OCI-LY1 (cell line): ENCODE measurements around the gene ZHX3.

Source experiments
- H2AFZ ChIP-seq: fragments of 200-600 bp; sonication (generic), shearing (Covaris generic); 2 replicates; pipeline ENCODE4 v1.6.0; 2014; ENCODE audit warnings: antibody characterized with exemption, mild to moderate bottlenecking, low read length
- H3F3A ChIP-seq: fragments of 200-600 bp; sonication (generic), shearing (Covaris generic); 2 replicates; pipeline ENCODE4 v1.6.0; 2014; ENCODE audit warnings: mild to moderate bottlenecking, antibody characterized with exemption, low read length, moderate library complexity; ENCODE audit not compliant: insufficient read depth
- H3K27ac ChIP-seq: fragments of 200-600 bp; sonication (generic); 2 replicates; pipeline ENCODE4 v1.5.1; 2014; ENCODE audit warnings: low read length, mixed run types, mild to moderate bottlenecking, low read depth; ENCODE audit not compliant: poor library complexity, severe bottlenecking
- H3K27me3 ChIP-seq: fragments of 200-600 bp; sonication (generic); 2 replicates; pipeline ENCODE4 v1.6.0; 2014; ENCODE audit warnings: antibody characterized with exemption, mild to moderate bottlenecking, low read length, moderate library complexity; ENCODE audit not compliant: insufficient read depth
- H3K36me3 ChIP-seq: fragments of 200-600 bp; sonication (generic); 2 replicates; pipeline ENCODE4 v1.6.1; 2014; ENCODE audit warnings: mild to moderate bottlenecking, antibody characterized with exemption, low read length, moderate library complexity, mixed read lengths; ENCODE audit not compliant: insufficient read depth
- H3K4me1 ChIP-seq: fragments of 200-600 bp; sonication (generic); 2 replicates; pipeline ENCODE4 v1.5.1; 2014; ENCODE audit warnings: mild to moderate bottlenecking, low read length, moderate library complexity; ENCODE audit not compliant: insufficient read depth, severe bottlenecking
- H3K4me2 ChIP-seq: fragments of 200-600 bp; sonication (generic), shearing (Covaris generic); 2 replicates; pipeline ENCODE4 v1.6.1; 2014; ENCODE audit warnings: low read length
- H3K4me3 ChIP-seq: fragments of 200-600 bp; sonication (generic); 2 replicates; pipeline ENCODE4 v1.5.1; 2014; ENCODE audit warnings: low read length, low read depth, mild to moderate bottlenecking, mixed read lengths; ENCODE audit not compliant: poor library complexity, severe bottlenecking
- H3K79me2 ChIP-seq: fragments of 200-600 bp; shearing (Covaris generic); 2 replicates; pipeline ENCODE4 v1.6.1; 2016; ENCODE audit warnings: mixed run types, low read length, mixed read lengths; ENCODE audit not compliant: insufficient read depth
- H3K9ac ChIP-seq: fragments of 200-600 bp; sonication (generic), shearing (Covaris generic); 2 replicates; pipeline ENCODE4 v1.6.1; 2014; ENCODE audit warnings: mild to moderate bottlenecking, low read length, mixed read lengths
- H3K9me2 ChIP-seq: fragments of 200-600 bp; sonication (generic), shearing (Covaris generic); 2 replicates; pipeline ENCODE4 v1.6.1; 2014; ENCODE audit warnings: low read depth, mild to moderate bottlenecking, low read length, mixed read lengths
- H3K9me3 ChIP-seq: fragments of 200-600 bp; shearing (Covaris generic); 2 replicates; pipeline ENCODE4 v1.6.1; 2014; ENCODE audit warnings: low read length, mixed read lengths
- H4K20me1 ChIP-seq: fragments of 200-600 bp; sonication (generic), shearing (Covaris generic); 2 replicates; pipeline ENCODE4 v1.6.0; 2016; ENCODE audit warnings: mild to moderate bottlenecking, low read length; ENCODE audit not compliant: insufficient read depth
- EZH2 ChIP-seq: fragments of 200-600 bp; sonication (generic), shearing (Covaris generic); IDR thresholded peaks from 2 replicates; pipeline ENCODE4 v1.8.0; 2017; ENCODE audit warnings: borderline replicate concordance, mixed run types, mild to moderate bottlenecking, antibody characterized with exemption, low read length, moderate library complexity, mixed read lengths
- TF ChIP-seq, protein P1 (sequence below): fragments of 200-600 bp; sonication (generic), shearing (Covaris generic); IDR thresholded peaks from 2 replicates; pipeline ENCODE4 v1.5.1; 2017; ENCODE audit warnings: mild to moderate bottlenecking, antibody characterized with exemption, low read length, moderate library complexity, mixed read lengths

Gene ZHX3

GRCh38 chr20:41163821-41164220 lies 153.7 kb downstream of the ZHX3 start:
- H3K4me1 ChIP-seq, result no peaks in the 10 kb centered on the region
- H3F3A ChIP-seq, result no peaks in the 10 kb centered on the region
- no peak overlapping the region for H3K4me2 ChIP-seq
- no peak for TF ChIP-seq EZH2
- TF ChIP-seq, protein P1, sequence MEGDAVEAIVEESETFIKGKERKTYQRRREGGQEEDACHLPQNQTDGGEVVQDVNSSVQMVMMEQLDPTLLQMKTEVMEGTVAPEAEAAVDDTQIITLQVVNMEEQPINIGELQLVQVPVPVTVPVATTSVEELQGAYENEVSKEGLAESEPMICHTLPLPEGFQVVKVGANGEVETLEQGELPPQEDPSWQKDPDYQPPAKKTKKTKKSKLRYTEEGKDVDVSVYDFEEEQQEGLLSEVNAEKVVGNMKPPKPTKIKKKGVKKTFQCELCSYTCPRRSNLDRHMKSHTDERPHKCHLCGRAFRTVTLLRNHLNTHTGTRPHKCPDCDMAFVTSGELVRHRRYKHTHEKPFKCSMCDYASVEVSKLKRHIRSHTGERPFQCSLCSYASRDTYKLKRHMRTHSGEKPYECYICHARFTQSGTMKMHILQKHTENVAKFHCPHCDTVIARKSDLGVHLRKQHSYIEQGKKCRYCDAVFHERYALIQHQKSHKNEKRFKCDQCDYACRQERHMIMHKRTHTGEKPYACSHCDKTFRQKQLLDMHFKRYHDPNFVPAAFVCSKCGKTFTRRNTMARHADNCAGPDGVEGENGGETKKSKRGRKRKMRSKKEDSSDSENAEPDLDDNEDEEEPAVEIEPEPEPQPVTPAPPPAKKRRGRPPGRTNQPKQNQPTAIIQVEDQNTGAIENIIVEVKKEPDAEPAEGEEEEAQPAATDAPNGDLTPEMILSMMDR, result no peak
- no peaks in the 10 kb centered on the region for H3K9me2 ChIP-seq
- no peak overlapping the region for H3K9ac ChIP-seq
- H3K9me3 ChIP-seq, result no peaks in the 10 kb centered on the region
- H3K4me3 ChIP-seq, result no peak overlapping the region
- no peak overlapping the region for H3K27ac ChIP-seq
- H3K27me3 ChIP-seq, result no peaks in the 10 kb centered on the region
- no peaks in the 10 kb centered on the region for H4K20me1 ChIP-seq
- H3K36me3 ChIP-seq, result peaks cover 87% of the 10 kb centered on the region
- H2AFZ ChIP-seq, result no peak overlapping the region
- H3K79me2 ChIP-seq, result no peaks in the 10 kb centered on the region

- Histone ChIP-seq H3K9me3 (no peaks in the 10 kb centered on the region), H3K9ac (no peak overlapping the region), H3K4me2 (no peak overlapping the region), H3K36me3 (peaks cover 74% of the 10 kb centered on the region), H3K79me2 (peaks cover 9% of the 10 kb centered on the region; the same call in 1 of the 2 replicates), H2AFZ (no peak overlapping the region), H3K9me2 (no peaks in the 10 kb centered on the region), H3F3A (no peaks in the 10 kb centered on the region), H3K27ac (no peak overlapping the region), H3K4me1 (peaks cover 8% of the 10 kb centered on the region), H4K20me1 (0 out of 2 replicates have a peak, but pooled peaks cover 3% of the 10 kb centered on the region), H3K27me3 (no peaks in the 10 kb centered on the region), H3K4me3 (no peak overlapping the region)
- TF ChIP-seq EZH2, result no peak
- TF ChIP-seq, protein P1, result no peak
These were observed 155.1 kb downstream of the ZHX3 start for GRCh38 chr20:41162396-41162795.

GRCh38 chr20:41161886-41162285 lies 155.6 kb downstream of the ZHX3 start:
- Histone ChIP-seq H3K9me3 (no peaks in the 10 kb centered on the region), H3K9me2 (no peaks in the 10 kb centered on the region), H3K36me3 (peaks cover 69% of the 10 kb centered on the region), H3K4me1 (peaks cover 13% of the 10 kb centered on the region), H3K4me3 (no peak overlapping the region), H3K27ac (no peak overlapping the region), H3K9ac (no peak overlapping the region), H2AFZ (no peak overlapping the region), H3K27me3 (no peaks in the 10 kb centered on the region), H3F3A (no peaks in the 10 kb centered on the region), H3K79me2 (peaks cover 10% of the 10 kb centered on the region; the same call in 1 of the 2 replicates), H3K4me2 (no peak overlapping the region), H4K20me1 (0 out of 2 replicates have a peak, but pooled peaks cover 3% of the 10 kb centered on the region)
- TF ChIP-seq, protein P1, result no peak
